Peyer's patch (tissue), 4 donors: Measurements from ENCODE around the gene CNTNAP4. TPM values are rescaled to one million over a fixed set of nuclear protein-coding genes. Genes with fewer than 3 reads are reported as not detected.
A peak's percentile ranks its signal among the peaks of the same experiment; 100 is the strongest.

Source experiments
- DNase-seq, 3 donors: peaks; one replicate each; pipeline ENCODE4 v3.0.0-alpha.2; 2017 to 2019
- H3K27ac ChIP-seq, 4 donors: fragments of 200-600 bp; sonication (generic); one replicate each; pipeline ENCODE4 v1.5.1; 2016 to 2019
- H3K27me3 ChIP-seq, 2 donors: fragments of 200-600 bp; sonication (generic); one replicate each; pipeline ENCODE4 v1.5.1; 2019
- H3K36me3 ChIP-seq, 3 donors: fragments of 200-600 bp; sonication (generic); one replicate each; pipeline ENCODE4 v1.5.1; 2016 to 2019
- H3K4me1 ChIP-seq, 4 donors: fragments of 200-600 bp; sonication (generic); one replicate each; pipeline ENCODE4 v1.5.1; 2016 to 2019
- H3K4me3 ChIP-seq, 4 donors: fragments of 200-600 bp; sonication (generic); 1 replicate in 3 of 4; 2 replicates in 1 of 4; pipeline ENCODE4 v1.5.1; 2016 to 2019; ENCODE audit warnings: mild to moderate bottlenecking in 1 of 4
- H3K9me3 ChIP-seq, 4 donors: fragments of 200-600 bp; sonication (generic); one replicate each; pipeline ENCODE4 v1.5.1; 2016 to 2019; ENCODE audit warnings: mild to moderate bottlenecking in 1 of 4
- POLR2A ChIP-seq, 2 donors: fragments of 450-650 bp; IDR thresholded peaks; one replicate each; pipeline ENCODE4 v1.5.1; 2017; ENCODE audit warnings: antibody characterized with exemption in 2 of 2, mild to moderate bottlenecking in 2 of 2, moderate library complexity in 2 of 2
- total RNA-seq, 4 donors: library from RNA; depleted of rRNA; stranded (reverse); fragments of >200 nt; gene quantifications; one replicate each; pipeline ENCODE4 v1.1.0, GENCODE V29; 2016
- TF ChIP-seq, protein P1 (sequence below), 6 experiments: fragments of 450-650 bp in 4 of 6; fragments of 200-600 bp in 2 of 6; sonication (generic) in 1 of 6; IDR thresholded peaks; one replicate each; pipeline ENCODE4 v1.5.1; 2017 to 2019; ENCODE audit warnings: antibody characterized with exemption in 6 of 6, mild to moderate bottlenecking in 3 of 6, moderate library complexity in 1 of 6

Gene CNTNAP4
- total RNA-seq, 4 donors from 2014 or later, result not detected

DNA sequence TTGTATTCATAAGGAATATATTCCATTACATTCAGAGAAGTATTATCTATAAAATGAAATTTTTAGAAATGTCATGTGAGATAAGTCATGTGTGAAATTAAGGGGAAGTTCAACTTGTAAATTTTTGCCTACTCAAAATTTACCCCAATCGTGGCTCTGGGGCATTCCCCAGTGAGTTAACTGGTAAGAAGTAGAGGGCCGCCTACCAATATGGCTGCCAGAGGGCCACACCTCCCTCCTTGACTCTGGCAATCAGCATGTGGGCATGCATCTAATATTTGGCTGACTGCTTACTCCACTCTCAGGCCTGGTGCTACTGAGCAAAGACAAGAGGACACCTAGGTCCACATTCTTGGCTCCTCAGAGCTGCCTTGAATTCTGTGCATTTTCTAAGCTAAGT lies 39.7 kb upstream of the CNTNAP4 start:
- H3K9me3 ChIP-seq, result no peaks in the 10 kb centered on the region
- no peak overlapping the region for H3K4me3 ChIP-seq
- H3K27me3 ChIP-seq, result no peaks in the 10 kb centered on the region
- no peak overlapping the region for H3K27ac ChIP-seq
- no peaks in the 10 kb centered on the region for H3K4me1 ChIP-seq
- no peak for TF ChIP-seq POLR2A (IDR thresholded peaks at IDR 0.05)
- TF ChIP-seq, protein P1, sequence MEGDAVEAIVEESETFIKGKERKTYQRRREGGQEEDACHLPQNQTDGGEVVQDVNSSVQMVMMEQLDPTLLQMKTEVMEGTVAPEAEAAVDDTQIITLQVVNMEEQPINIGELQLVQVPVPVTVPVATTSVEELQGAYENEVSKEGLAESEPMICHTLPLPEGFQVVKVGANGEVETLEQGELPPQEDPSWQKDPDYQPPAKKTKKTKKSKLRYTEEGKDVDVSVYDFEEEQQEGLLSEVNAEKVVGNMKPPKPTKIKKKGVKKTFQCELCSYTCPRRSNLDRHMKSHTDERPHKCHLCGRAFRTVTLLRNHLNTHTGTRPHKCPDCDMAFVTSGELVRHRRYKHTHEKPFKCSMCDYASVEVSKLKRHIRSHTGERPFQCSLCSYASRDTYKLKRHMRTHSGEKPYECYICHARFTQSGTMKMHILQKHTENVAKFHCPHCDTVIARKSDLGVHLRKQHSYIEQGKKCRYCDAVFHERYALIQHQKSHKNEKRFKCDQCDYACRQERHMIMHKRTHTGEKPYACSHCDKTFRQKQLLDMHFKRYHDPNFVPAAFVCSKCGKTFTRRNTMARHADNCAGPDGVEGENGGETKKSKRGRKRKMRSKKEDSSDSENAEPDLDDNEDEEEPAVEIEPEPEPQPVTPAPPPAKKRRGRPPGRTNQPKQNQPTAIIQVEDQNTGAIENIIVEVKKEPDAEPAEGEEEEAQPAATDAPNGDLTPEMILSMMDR (IDR thresholded peaks at IDR 0.05), result no peak
- DNase-seq, result no peak
- no peaks in the 10 kb centered on the region for H3K36me3 ChIP-seq

DNA sequence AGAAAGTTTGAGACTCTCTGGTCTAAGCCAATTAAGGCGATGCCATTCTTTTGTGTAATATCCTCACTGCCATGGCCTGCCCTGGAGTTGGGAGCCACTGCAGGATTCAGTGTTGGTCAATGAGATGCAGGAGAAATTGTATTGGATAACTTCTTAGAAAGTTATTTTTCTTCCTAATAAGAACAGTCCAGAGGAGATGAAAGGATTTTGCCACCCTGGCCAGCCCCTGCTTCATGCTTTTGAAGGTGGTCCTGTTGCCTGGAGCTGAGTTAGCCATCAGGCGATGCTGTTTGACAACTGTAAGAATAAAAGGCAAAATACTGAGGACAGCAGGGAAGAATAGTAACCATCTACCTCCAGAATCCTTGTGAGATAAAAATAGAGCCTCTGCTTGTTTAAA lies 35.4 kb upstream of the CNTNAP4 start:
- no peaks in the 10 kb centered on the region for H3K27me3 ChIP-seq
- no peak overlapping the region for H3K4me3 ChIP-seq
- no peaks in the 10 kb centered on the region for H3K4me1 ChIP-seq
- TF ChIP-seq, protein P1 (IDR thresholded peaks at IDR 0.05), result no peak
- no peak for TF ChIP-seq POLR2A (IDR thresholded peaks at IDR 0.05)
- no peak overlapping the region for H3K27ac ChIP-seq
- no peaks in the 10 kb centered on the region for H3K36me3 ChIP-seq
- DNase-seq, result no peak
- no peaks in the 10 kb centered on the region for H3K9me3 ChIP-seq

DNA sequence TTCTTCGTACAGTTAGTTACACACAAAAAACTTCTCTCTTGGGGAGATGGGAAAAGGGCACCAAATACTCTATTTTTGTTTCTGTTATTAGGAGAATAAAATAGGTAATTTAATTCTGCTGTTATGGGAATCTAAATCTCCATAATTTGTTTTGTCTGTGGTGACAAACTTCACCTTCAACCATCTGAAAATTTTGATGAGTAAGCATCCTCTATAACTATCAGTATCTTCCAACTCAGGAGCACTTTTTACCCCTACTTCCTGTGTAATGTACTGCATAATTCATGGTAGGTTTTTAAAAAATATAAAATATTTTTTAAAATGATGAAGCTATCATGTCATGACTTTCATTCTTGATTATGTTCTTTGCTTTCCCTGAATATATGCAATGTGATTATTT lies 33.6 kb upstream of the CNTNAP4 start:
- no peaks in the 10 kb centered on the region for H3K4me1 ChIP-seq
- TF ChIP-seq, protein P1 (IDR thresholded peaks at IDR 0.05), result no peak

DNA sequence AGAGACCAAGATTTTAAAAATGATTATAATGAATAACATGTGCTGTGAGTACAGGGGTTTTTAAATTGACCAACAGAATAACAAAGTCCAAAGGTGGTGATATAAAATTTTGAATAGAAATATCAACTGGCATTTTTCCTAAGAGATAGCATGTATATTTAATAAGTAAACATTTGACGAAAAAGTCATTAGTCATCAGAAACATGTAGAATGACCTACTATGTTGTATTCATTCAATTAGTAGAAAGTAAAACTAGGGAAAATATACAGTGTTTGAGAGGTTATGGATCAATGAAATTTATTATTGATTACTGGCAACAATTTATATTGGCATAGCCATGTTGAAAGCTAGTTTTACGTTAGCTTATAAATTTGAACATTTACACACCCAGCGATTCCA lies 30.6 kb upstream of the CNTNAP4 start:
- Histone ChIP-seq H3K36me3 (no peaks in the 10 kb centered on the region), H3K27ac (no peak overlapping the region), H3K4me3 (no peak overlapping the region), H3K27me3 (no peaks in the 10 kb centered on the region), H3K9me3 (no peaks in the 10 kb centered on the region), H3K4me1 (no peaks in the 10 kb centered on the region)
- TF ChIP-seq POLR2A (IDR thresholded peaks at IDR 0.05), result no peak
- TF ChIP-seq, protein P1 (IDR thresholded peaks at IDR 0.05), result no peak
- no peak for DNase-seq

More for the DNA sequence above, 33.6 kb upstream of the CNTNAP4 start:
- H3K27me3 ChIP-seq, result no peaks in the 10 kb centered on the region
- no peaks in the 10 kb centered on the region for H3K36me3 ChIP-seq
- no peak overlapping the region for H3K27ac ChIP-seq
- H3K9me3 ChIP-seq, result no peaks in the 10 kb centered on the region
- no peak for DNase-seq
- no peak overlapping the region for H3K4me3 ChIP-seq

DNA sequence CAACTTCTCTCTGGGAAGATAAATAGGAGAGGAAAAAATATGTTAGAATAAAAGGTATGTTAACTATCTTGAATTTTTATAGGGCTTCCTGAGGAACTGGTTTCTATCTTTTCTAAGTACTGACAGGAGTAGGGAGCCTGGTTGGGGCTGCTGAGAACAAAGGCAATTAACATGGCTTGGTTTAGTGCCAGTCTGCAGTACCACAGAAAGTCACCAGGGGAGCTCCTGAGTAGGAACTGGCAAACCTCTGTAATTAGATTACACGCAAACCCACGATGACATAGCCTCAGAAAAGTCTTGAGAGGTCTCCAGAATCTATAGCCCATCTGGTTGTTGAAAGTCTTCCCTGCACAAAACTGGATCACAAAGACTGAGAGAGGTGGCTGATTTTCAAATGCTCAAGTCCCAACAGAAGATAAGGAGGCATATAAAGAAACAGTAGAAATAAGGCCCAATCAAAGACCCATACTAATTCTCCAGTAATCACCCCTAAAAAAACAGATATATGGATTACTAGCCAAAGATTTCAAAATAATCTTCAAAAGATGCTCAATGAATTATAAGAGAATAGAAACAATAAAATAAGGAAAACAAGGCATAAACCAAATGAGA lies 11.7 kb upstream of the CNTNAP4 start:
- Histone ChIP-seq H3K27me3 (no peaks in the 10 kb centered on the region), H3K9me3 (no peaks in the 10 kb centered on the region), H3K27ac (no peak overlapping the region), H3K4me1 (no peaks in the 10 kb centered on the region), H3K4me3 (no peak overlapping the region), H3K36me3 (no peaks in the 10 kb centered on the region)
- TF ChIP-seq POLR2A (IDR thresholded peaks at IDR 0.05), result no peak
- TF ChIP-seq, protein P1 (IDR thresholded peaks at IDR 0.05), result peak in 4 of 6 experiments; percentile 14 to 49 (median 45)
- DNase-seq, result peak in 2 of 3 donors; percentile 46 to 51

DNA sequence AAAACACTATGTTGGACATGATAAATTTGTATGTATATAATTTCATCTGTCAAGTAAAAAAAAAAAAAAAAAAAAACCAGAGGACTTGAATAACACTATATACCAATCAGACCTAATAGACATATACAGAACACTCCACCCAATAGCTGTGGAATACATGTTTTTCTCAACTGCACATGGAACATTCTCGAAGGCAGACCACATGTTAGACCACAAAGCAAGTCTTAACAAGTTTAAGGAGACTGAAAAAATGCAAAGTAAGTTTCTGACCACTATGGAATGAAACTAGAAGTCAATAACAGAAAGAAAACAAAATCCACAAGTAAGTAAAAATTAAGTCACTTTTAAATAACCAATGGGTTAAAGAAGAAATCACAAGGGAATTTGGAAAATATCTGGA lies 8.4 kb upstream of the CNTNAP4 start:
- Histone ChIP-seq H3K4me1 (no peaks in the 10 kb centered on the region), H3K9me3 (no peaks in the 10 kb centered on the region), H3K4me3 (no peak overlapping the region), H3K27ac (no peak overlapping the region), H3K36me3 (no peaks in the 10 kb centered on the region), H3K27me3 (no peaks in the 10 kb centered on the region)
- no peak for DNase-seq
- TF ChIP-seq, protein P1 (IDR thresholded peaks at IDR 0.05), result no peak
- no peak for TF ChIP-seq POLR2A (IDR thresholded peaks at IDR 0.05)
